ENCODE results near the gene GNRHR.

GRCh38 chr4:67750691-67751090 is 3.5 kb downstream of the GNRHR start:
- no peak for TF ChIP-seq CTCF (IDR thresholded peaks at IDR 0.05 in 8 of 11, conservative IDR thresholded peaks at IDR 0.05 in 3 of 11)
- TF ChIP-seq POLR2AphosphoS5 (IDR thresholded peaks at IDR 0.05) = no peak
- TF ChIP-seq POLR2A (IDR thresholded peaks at IDR 0.05) = no peak

Measured in spleen (tissue), 7 donors.